NOMO-1 treated with dmso at 0.1 percent for 144 hours (cell line): ENCODE data around the gene ATPAF2.
A peak's percentile ranks its signal among the peaks of the same experiment; 100 is the strongest.

ENCODE experiments used
- DNase-seq: peaks from one replicate; lab custom pipeline; 2025; ENCODE audit not compliant: unreplicated experiment; lab: John Stamatoyannopoulos, UW

ATPAF2 gene

GRCh38 chr17:18039535-18040260 lies 730 bp upstream of the ATPAF2 start:
- no peak for DNase-seq

DNA sequence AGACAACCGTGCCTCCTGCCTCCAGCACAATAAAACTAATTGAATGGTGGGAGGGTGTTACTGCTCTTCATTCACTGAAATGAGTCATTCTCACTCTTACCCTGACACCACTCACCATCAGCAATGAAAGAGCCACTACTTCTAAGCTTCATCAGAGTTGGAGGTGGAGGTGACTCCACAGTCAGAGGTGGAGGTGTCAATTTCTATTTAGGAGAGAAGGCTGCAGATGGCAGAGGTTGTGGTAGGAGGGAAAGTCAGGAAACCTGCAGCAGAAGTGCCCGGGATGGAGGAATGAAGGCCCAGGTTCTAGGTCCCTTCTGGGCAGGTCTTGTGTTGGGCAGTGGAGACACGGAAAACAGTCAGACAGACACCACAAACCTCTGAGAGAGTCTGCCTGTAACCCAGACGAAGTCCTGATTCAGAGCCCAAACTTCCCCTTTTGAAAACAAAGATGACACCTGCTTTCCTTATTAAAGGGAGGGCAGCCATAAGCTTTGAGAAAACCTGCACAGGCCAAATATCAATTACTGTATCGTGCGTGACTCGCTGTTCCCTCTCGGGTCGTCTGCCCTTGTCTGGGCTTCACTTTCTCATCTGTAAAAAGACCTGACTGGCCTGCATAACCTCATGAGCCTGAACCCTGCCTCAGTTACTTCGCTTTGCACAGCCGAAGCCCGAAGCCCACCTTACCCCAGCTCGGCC lies 668 bp downstream of the ATPAF2 start:
- DNase-seq = peak; percentile 64

DNA sequence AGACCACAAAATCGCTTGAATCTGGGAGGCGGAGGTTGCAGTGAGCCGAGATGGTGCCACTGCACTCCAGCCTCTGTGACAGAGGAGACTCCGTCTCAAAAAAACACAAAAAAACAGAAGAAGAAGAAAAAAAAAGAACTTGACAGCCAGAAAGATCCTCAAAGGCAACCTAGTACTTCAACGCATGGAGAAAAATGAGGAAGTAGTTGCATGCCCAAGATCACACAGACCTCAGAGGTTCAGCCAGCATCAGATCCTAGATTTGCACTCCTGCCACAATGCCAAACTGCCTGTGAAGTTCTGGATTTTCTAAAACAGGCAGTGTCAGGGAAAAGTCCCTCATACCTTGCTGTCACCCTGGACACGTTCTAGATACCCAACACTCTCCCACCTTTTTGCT lies 1.5 kb downstream of the ATPAF2 start:
- DNase-seq = peak; percentile 71

DNA sequence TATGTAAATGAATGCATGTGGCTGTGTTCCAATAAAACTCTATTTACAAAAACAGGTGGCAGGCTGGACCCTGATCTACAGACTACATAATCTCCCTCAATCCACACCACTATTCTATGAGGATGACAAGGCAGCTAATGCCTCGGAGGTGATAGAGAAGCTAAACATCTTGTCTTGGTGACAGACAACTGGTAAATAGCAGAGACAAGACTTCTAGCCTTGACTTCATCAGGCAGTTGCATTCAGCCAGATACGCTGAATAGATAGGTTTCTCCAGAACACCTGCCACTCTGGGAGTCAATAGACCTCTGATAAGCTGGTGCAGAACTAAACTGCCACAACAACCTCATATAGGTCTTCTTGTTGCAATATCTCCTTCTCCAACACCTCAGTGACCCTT lies 3.3 kb downstream of the ATPAF2 start:
- DNase-seq = no peak

- peak; percentile 84 for DNase-seq
Observed at GRCh38 chr17:18033442-18034099, 5.4 kb downstream of the ATPAF2 start.

- no peak for DNase-seq
Observed at GRCh38 chr17:18031955-18032354, 7.0 kb downstream of the ATPAF2 start.

GRCh38 chr17:18028952-18029540 lies 9.9 kb downstream of the ATPAF2 start:
- DNase-seq = no peak

GRCh38 chr17:18028114-18028951 lies 10.6 kb downstream of the ATPAF2 start:
- DNase-seq = no peak

GRCh38 chr17:18027280-18027679 lies 11.7 kb downstream of the ATPAF2 start:
- DNase-seq = no peak

GRCh38 chr17:18025945-18026776 lies 12.8 kb downstream of the ATPAF2 start:
- no peak for DNase-seq

GRCh38 chr17:18025241-18025944 lies 13.6 kb downstream of the ATPAF2 start:
- DNase-seq = no peak

- DNase-seq = no peak
Observed at GRCh38 chr17:18021372-18021771, 17.6 kb downstream of the ATPAF2 start.

- no peak for DNase-seq
Observed at GRCh38 chr17:18020971-18021370, 18.0 kb downstream of the ATPAF2 start.

DNA sequence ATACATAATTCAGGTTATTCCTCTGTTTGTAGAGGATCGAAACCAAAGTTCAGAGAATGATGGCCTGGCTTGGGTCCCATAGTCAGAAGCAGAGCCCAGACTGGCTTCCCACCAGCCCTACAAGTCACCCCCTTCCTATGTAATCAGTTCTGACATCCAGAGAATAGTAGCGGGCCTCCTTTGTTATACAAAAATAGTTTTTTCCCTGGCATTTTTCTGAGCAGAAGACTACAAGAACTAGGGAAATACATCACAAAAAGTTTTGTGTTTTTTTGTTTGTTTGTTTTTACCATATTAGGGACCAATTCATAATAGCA lies 19.2 kb downstream of the ATPAF2 start:
- no peak for DNase-seq

GRCh38 chr17:18018411-18018921 lies 20.5 kb downstream of the ATPAF2 start:
- DNase-seq = no peak

DNA sequence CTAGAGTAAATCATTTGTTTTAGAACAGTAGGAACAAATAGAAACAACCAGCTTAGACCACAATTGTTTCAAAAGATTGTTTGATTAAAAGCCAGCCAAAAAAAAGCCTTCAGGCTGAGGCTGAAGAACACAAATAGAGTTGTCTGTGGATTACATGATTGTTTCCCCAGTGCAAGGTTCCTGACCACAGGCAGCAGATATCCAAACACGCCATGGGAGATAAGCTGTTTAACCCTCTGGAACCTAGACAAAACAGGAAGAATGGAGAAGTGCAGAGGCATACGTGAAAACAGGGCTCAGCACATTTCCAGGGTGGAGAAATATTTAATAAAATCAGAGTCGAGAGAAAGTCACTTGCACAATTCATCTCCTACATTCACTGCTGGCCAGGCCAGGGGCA lies 21.0 kb downstream of the ATPAF2 start:
- DNase-seq = no peak

GRCh38 chr17:18016426-18016825 lies 22.5 kb downstream of the ATPAF2 start:
- DNase-seq = no peak

GRCh38 chr17:18015593-18015992 lies 23.4 kb downstream of the ATPAF2 start:
- no peak for DNase-seq

- DNase-seq = no peak
Observed at GRCh38 chr17:18014006-18014405, 25.0 kb downstream of the ATPAF2 start.
